Erythroblast (primary cell): Measurements from ENCODE around the gene PHACTR3.

ENCODE experiments used
- GATA1 ChIP-seq: IDR thresholded peaks from 2 replicates; pipeline ENCODE4 v1.6.1; 2011; ENCODE audit warnings: low read depth, mild to moderate bottlenecking, control low read depth, low read length, moderate library complexity
- POLR2A ChIP-seq: IDR thresholded peaks from 2 replicates; pipeline ENCODE4 v1.6.1; 2011; ENCODE audit warnings: mild to moderate bottlenecking, low read length

GRCh38 chr20:59782986-59783640, 178.8 kb downstream of the PHACTR3 start:
- no peak for TF ChIP-seq POLR2A
- no peak for TF ChIP-seq GATA1
